Transverse colon (tissue), 4 donors: ENCODE measurements around the gene WIPF1. TPM values are rescaled to one million over a fixed set of nuclear protein-coding genes. Genes with fewer than 3 reads are reported as not detected.

Experiments
- DNase-seq: peaks from one replicate; pipeline ENCODE4 v3.0.0-alpha.2; 2019
- H3K27ac ChIP-seq, 4 donors: fragments of 200-600 bp; sonication (generic); 2 replicates each; pipeline ENCODE4 v1.5.1; 2016 to 2018; ENCODE audit warnings: inconsistent platforms in 4 of 4
- H3K27me3 ChIP-seq: fragments of 200-600 bp; sonication (generic); 2 replicates; pipeline ENCODE4 v1.5.1; 2017; ENCODE audit warnings: inconsistent platforms
- H3K36me3 ChIP-seq, 4 donors: fragments of 200-600 bp; sonication (generic); 2 replicates each; pipeline ENCODE4 v1.5.1; 2017 to 2019; ENCODE audit warnings: inconsistent platforms in 4 of 4
- H3K4me1 ChIP-seq, 4 donors: fragments of 200-600 bp; sonication (generic); 2 replicates each; pipeline ENCODE4 v1.5.1; 2017 to 2020; ENCODE audit warnings: inconsistent platforms in 4 of 4
- H3K4me3 ChIP-seq, 4 donors: fragments of 200-600 bp; sonication (generic); 1 replicate in 1 of 4; 2 replicates in 3 of 4; pipeline versions ENCODE4 v1.5.1 to v1.6.1; 2017 to 2019; ENCODE audit warnings: inconsistent platforms in 4 of 4
- H3K9me3 ChIP-seq, 2 donors: fragments of 200-600 bp; sonication (generic); 2 replicates each; pipeline ENCODE4 v1.5.1; 2017 to 2019; ENCODE audit warnings: inconsistent platforms in 2 of 2
- EP300 ChIP-seq: sonication (generic); formaldehyde crosslinking; IDR thresholded peaks from one replicate; pipeline ENCODE4 v1.6.1; 2017; ENCODE audit warnings: antibody characterized with exemption, low read depth
- POLR2A ChIP-seq: fragments of 450-650 bp; IDR thresholded peaks from one replicate; pipeline ENCODE4 v1.6.1; 2016; ENCODE audit warnings: antibody characterized with exemption, mild to moderate bottlenecking, moderate library complexity
- POLR2AphosphoS5 ChIP-seq, 3 donors: sonication (generic); formaldehyde crosslinking; IDR thresholded peaks; one replicate each; pipeline ENCODE4 v1.6.1; 2016; ENCODE audit warnings: antibody characterized with exemption in 3 of 3
- WGBS, 2 donors: methylation state at CpG; one replicate each; pipeline ENCODE4 v1.1.5; 2018; ENCODE audit warnings: low coverage in 1 of 2; 5-methylcytosine and 5-hydroxymethylcytosine counted together
- in situ Hi-C, 4 donors: fragments of 200-750 bp; cut with MboI; loops; one replicate each; pipeline versions ENCODE4 v1.15.0 to v1.15.1; 2017; ENCODE audit warnings: low sequenced_read_pairs in 3 of 4, low pct_ligation_motif_present in 1 of 4, low pct_unique_long_range_greater_than_20kb in 1 of 4
- intact Hi-C: fragments of 100-400 bp; cut with DNase I; formaldehyde crosslinking; loops from one replicate; pipeline ENCODE4 v1.15.1; 2023; ENCODE audit warnings: low total_unique reads
- total RNA-seq, 4 donors: library from RNA; depleted of rRNA; stranded (reverse); fragments of >200 nt; gene quantifications; one replicate each; pipeline ENCODE4 v1.1.0, GENCODE V29; 2016
- TF ChIP-seq, protein P1 (sequence below), 5 experiments: fragments of 200-600 bp in 3 of 5; fragments of 450-650 bp in 2 of 5; sonication (generic) in 3 of 5; IDR thresholded peaks; 1 replicate in 2 of 5; 2 replicates in 3 of 5; pipeline ENCODE4 v1.5.1; 2016 to 2017; ENCODE audit warnings: antibody characterized with exemption in 5 of 5, inconsistent platforms in 3 of 5, mild to moderate bottlenecking in 2 of 5, moderate library complexity in 1 of 5

Gene WIPF1
- total RNA-seq, 4 donors from 2014 or later = 8.5 to 32.6 (median 16.1) TPM

DNA sequence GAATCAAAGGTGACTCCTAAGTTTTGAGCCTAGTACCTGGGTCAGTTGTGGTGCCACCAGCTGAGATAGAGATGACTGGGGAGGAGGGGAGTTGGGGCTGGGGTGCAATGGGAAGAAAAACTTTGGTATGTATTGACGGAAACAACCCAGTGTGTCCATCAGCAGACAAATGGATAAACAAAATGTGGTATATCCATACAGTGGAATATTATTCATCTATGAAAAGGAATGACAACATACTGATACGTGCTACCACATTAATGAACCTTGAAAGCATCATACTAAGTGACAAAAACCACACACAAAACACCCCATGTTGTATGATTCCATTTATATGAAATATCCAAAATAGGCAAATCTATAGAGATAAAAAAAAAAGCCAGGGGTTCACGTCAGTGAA is 69.6 kb downstream of the WIPF1 start:
- 91 to 100% methylated on average over 2 to 3 of the region's 3 CpGs for WGBS, 2 donors
- intact Hi-C loops (no loop called here), in situ Hi-C loops (no loop called here)
- Histone ChIP-seq H3K27ac (no peak overlapping the region), H3K36me3 (no peaks in the 10 kb centered on the region), H3K4me1 (no peaks in the 10 kb centered on the region), H3K4me3 (no peak overlapping the region), H3K9me3 (no peaks in the 10 kb centered on the region), H3K27me3 (no peaks in the 10 kb centered on the region)
- DNase-seq = no peak
- TF ChIP-seq, protein P1, sequence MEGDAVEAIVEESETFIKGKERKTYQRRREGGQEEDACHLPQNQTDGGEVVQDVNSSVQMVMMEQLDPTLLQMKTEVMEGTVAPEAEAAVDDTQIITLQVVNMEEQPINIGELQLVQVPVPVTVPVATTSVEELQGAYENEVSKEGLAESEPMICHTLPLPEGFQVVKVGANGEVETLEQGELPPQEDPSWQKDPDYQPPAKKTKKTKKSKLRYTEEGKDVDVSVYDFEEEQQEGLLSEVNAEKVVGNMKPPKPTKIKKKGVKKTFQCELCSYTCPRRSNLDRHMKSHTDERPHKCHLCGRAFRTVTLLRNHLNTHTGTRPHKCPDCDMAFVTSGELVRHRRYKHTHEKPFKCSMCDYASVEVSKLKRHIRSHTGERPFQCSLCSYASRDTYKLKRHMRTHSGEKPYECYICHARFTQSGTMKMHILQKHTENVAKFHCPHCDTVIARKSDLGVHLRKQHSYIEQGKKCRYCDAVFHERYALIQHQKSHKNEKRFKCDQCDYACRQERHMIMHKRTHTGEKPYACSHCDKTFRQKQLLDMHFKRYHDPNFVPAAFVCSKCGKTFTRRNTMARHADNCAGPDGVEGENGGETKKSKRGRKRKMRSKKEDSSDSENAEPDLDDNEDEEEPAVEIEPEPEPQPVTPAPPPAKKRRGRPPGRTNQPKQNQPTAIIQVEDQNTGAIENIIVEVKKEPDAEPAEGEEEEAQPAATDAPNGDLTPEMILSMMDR (IDR thresholded peaks at IDR 0.05) = no peak
- no peak for TF ChIP-seq EP300
- TF ChIP-seq POLR2A = no peak
- TF ChIP-seq POLR2AphosphoS5 (IDR thresholded peaks at IDR 0.05) = no peak

DNA sequence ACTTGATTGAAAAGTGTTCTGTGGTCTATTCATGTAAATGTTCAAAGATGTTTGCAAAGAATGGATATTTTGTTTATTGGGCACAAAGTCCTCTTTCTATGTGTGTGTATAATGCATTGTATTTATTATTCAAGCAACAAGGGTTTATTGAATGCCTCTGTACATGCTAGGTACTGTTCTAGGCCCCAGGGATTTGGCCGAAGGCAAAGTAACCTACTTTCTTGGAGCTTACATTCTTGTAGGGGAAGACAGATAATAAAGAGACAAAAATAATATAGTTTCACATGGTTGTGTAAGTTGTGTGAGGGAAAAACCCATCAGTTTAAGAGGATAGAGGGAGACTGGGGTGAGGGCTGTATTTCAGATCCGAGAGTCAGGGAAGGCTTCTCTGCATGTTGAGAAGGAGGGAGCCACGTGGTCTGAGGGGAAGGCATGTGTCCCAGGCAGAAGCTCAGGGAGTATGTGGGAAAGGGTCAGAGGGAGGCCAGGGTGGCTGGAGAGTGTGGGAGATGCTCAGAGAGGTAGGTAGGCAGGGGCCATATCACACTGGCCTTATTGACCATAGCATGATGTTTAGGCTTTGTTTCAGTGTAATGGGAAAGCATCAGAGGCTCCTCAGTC is 70.4 kb downstream of the WIPF1 start:
- intact Hi-C loops = no loop called here
- TF ChIP-seq, protein P1 (IDR thresholded peaks at IDR 0.05) = no peak
- no peak for TF ChIP-seq EP300
- TF ChIP-seq POLR2A = no peak
- TF ChIP-seq POLR2AphosphoS5 (IDR thresholded peaks at IDR 0.05) = no peak
- no peaks in the 10 kb centered on the region for H3K27me3 ChIP-seq
- no peak for DNase-seq
- H3K27ac ChIP-seq = no peak overlapping the region
- H3K36me3 ChIP-seq = no peaks in the 10 kb centered on the region
- no peaks in the 10 kb centered on the region for H3K9me3 ChIP-seq
- no peaks in the 10 kb centered on the region for H3K4me1 ChIP-seq
- in situ Hi-C loops = no loop called here
- no peak overlapping the region for H3K4me3 ChIP-seq
- 80 to 89% methylated on average over 2 to 3 of the region's 3 CpGs for WGBS, 2 donors

GRCh38 chr2:174524527-174524926 is 73.1 kb downstream of the WIPF1 start:
- Histone ChIP-seq H3K4me3 (no peak overlapping the region), H3K9me3 (no peaks in the 10 kb centered on the region), H3K27ac (peak overlapping the region in 1 of 4 donors; percentile 3), H3K4me1 (no peaks in the 10 kb centered on the region), H3K36me3 (no peaks in the 10 kb centered on the region), H3K27me3 (no peaks in the 10 kb centered on the region)
- intact Hi-C loops = no loop called here
- TF ChIP-seq, protein P1 (IDR thresholded peaks at IDR 0.05) = no peak
- no peak for TF ChIP-seq POLR2AphosphoS5 (IDR thresholded peaks at IDR 0.05)
- TF ChIP-seq EP300 = no peak
- no peak for TF ChIP-seq POLR2A
- in situ Hi-C loops = loop anchor here in 1 of 4 donors (5.0 kb wide), 1 partner anchor 62 kb away; no protein-coding TSS in a partner anchor
- DNase-seq = no peak
- WGBS, 2 donors = 87 to 96% methylated on average over 2 of the region's 2 CpGs

DNA sequence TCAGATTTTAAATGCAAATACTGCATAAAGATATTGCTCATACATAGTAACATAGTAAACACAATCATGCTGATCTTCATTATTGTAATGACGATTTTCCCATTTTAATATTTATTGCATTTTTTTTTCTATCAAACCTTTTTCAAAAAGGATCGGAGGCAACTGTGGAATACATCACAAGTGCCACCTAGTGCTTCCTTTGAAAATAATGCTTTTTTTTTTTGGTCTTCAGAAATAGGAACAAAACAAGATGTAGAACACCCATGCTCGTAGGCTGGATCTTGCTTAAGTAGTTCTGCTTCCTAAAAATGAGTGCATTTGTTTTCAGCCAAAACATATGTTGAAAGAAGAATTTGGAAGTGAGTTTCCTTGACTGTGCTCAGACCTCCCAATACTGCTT is 75.1 kb downstream of the WIPF1 start:
- no peaks in the 10 kb centered on the region for H3K27me3 ChIP-seq
- H3K27ac ChIP-seq = no peak overlapping the region
- 17 to 20% methylated on average over 2 to 3 of the region's 3 CpGs for WGBS, 2 donors
- H3K4me1 ChIP-seq = no peaks in the 10 kb centered on the region
- in situ Hi-C loops (loop anchor here in 1 of 4 donors (5.0 kb wide), 1 partner anchor 60 kb away; no protein-coding TSS in a partner anchor), intact Hi-C loops (no loop called here)
- no peak overlapping the region for H3K4me3 ChIP-seq
- no peaks in the 10 kb centered on the region for H3K9me3 ChIP-seq
- no peaks in the 10 kb centered on the region for H3K36me3 ChIP-seq
- DNase-seq = no peak
- TF ChIP-seq POLR2A = no peak
- TF ChIP-seq, protein P1 (IDR thresholded peaks at IDR 0.05) = peak in 2 of 5 experiments; percentile 18 to 28
